Measurements from ENCODE around the gene CILP2. TPM values are rescaled to one million over a fixed set of nuclear protein-coding genes. Genes with fewer than 3 reads are reported as not detected.

The CILP2 gene
- total RNA-seq, 2 donors from 2014 or later: 3.6 to 9.9 TPM

GRCh38 chr19:19595171-19595701 lies 57.2 kb downstream of the CILP2 start:
- Mint-ChIP-seq H3K27ac (no peak overlapping the region), H3K27me3 (ENCODE audit: insufficient read depth) (no peaks in the 10 kb centered on the region), H3K4me1 (peaks cover 12% of the 10 kb centered on the region)

More at GRCh38 chr19:19595171-19595701, 57.2 kb downstream of the CILP2 start:
- no peak overlapping the region for H3K4me3 ChIP-seq (ENCODE audit: low read length)
- WGBS, 2 experiments (ENCODE audit: insufficient coverage in 1 of 2, insufficient read length in 1 of 2): 92 to 96% methylated on average over 6 to 8 of the region's 8 CpGs
- no peaks in the 10 kb centered on the region for H3K9me3 ChIP-seq (ENCODE audit: control insufficient read depth, low read length)
- no peaks in the 10 kb centered on the region for H3K27me3 ChIP-seq (ENCODE audit: control insufficient read depth, insufficient read depth, low read length, poor library complexity, severe bottlenecking)
- H3K4me3 Mint-ChIP-seq: no peak overlapping the region
- DNase-seq: no peak
- peaks cover 8% of the 10 kb centered on the region for H3K4me1 ChIP-seq (ENCODE audit: control insufficient read depth, insufficient read depth, low read length)
- TF ChIP-seq, protein P1, sequence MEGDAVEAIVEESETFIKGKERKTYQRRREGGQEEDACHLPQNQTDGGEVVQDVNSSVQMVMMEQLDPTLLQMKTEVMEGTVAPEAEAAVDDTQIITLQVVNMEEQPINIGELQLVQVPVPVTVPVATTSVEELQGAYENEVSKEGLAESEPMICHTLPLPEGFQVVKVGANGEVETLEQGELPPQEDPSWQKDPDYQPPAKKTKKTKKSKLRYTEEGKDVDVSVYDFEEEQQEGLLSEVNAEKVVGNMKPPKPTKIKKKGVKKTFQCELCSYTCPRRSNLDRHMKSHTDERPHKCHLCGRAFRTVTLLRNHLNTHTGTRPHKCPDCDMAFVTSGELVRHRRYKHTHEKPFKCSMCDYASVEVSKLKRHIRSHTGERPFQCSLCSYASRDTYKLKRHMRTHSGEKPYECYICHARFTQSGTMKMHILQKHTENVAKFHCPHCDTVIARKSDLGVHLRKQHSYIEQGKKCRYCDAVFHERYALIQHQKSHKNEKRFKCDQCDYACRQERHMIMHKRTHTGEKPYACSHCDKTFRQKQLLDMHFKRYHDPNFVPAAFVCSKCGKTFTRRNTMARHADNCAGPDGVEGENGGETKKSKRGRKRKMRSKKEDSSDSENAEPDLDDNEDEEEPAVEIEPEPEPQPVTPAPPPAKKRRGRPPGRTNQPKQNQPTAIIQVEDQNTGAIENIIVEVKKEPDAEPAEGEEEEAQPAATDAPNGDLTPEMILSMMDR (conservative IDR thresholded peaks at IDR 0.05): no peak
- no peak overlapping the region for H3K27ac ChIP-seq (ENCODE audit: low read depth, low read length)
- no peaks in the 10 kb centered on the region for H3K9me3 Mint-ChIP-seq
- H3K9ac ChIP-seq (ENCODE audit: extremely low read depth, low read length, poor library complexity, severe bottlenecking): no peak overlapping the region
- H3K36me3 ChIP-seq (ENCODE audit: control insufficient read depth, insufficient read depth, low read length): peaks cover 5% of the 10 kb centered on the region
- no peaks in the 10 kb centered on the region for H3K36me3 Mint-ChIP-seq (ENCODE audit: low read depth)

Other genes with a start within 250 kb of the CILP2 start
- gene SUGP1, start 217.8 kb upstream of the CILP2 start, total RNA-seq: 10 to 100 TPM; 72.2 to 75.5 TPM
- 10 to 100 TPM; 64.1 to 64.3 TPM for gene MAU2, start 217.4 kb upstream of the CILP2 start, total RNA-seq
- gene GATAD2A, start 132.6 kb upstream of the CILP2 start, total RNA-seq: 100 to 1,000 TPM; 115 to 126 TPM
- 1 to 10 TPM; 2.9 to 5.0 TPM for gene TSSK6, start 22.7 kb upstream of the CILP2 start, total RNA-seq
- gene NDUFA13, start 22.0 kb upstream of the CILP2 start, total RNA-seq: 100 to 1,000 TPM; 408 to 446 TPM
- 10 to 100 TPM in 1 of 2 donors, 1 to 10 TPM in 1; 7.3 to 12.6 TPM for gene YJEFN3, start 9.4 kb upstream of the CILP2 start, total RNA-seq
- 1 to 10 TPM; 4.1 to 8.6 TPM for gene PBX4, start 80.4 kb downstream of the CILP2 start, total RNA-seq
- 10 to 100 TPM; 60.4 to 81.7 TPM for gene LPAR2, start 90.0 kb downstream of the CILP2 start, total RNA-seq
- 10 to 100 TPM; 16.5 to 18.7 TPM for gene GMIP, start 105.4 kb downstream of the CILP2 start, total RNA-seq
- gene ATP13A1, start 125.4 kb downstream of the CILP2 start, total RNA-seq: 10 to 100 TPM; 77.0 to 79.8 TPM
- 10 to 100 TPM; 53.2 to 62.9 TPM for gene ZNF101, start 130.6 kb downstream of the CILP2 start, total RNA-seq
- 1 to 10 TPM; 7.8 to 8.7 TPM for gene ZNF14, start 194.8 kb downstream of the CILP2 start, total RNA-seq

All from endodermal cell (in vitro differentiated cells).